H1 (cell line): ENCODE results near the gene ABHD2. TPM values are rescaled to one million over a fixed set of nuclear protein-coding genes. Genes with fewer than 3 reads are reported as not detected.

Experiments
- BCL11A ChIP-seq, 2 experiments: IDR thresholded peaks; one replicate each; pipeline ENCODE4 v1.6.1; 2011; ENCODE audit warnings: low read depth in 2 of 2, low read length in 2 of 2, mild to moderate bottlenecking in 2 of 2
- CREB1 ChIP-seq: IDR thresholded peaks from 2 replicates; pipeline ENCODE4 v1.6.1; 2012; ENCODE audit warnings: inconsistent platforms
- EZH2 ChIP-seq: fragments of 200-600 bp; sonication (generic); IDR thresholded peaks from 2 replicates; pipeline ENCODE4 v1.7.1; 2012; ENCODE audit warnings: low read depth, mild to moderate bottlenecking, moderate library complexity, low read length, inconsistent platforms; ENCODE audit not compliant: severe bottlenecking
- MAFK ChIP-seq: IDR thresholded peaks from 2 replicates; pipeline ENCODE4 v1.6.1; 2012; ENCODE audit warnings: low read depth, mild to moderate bottlenecking, improper control_type of control experiment, low read length
- RAD21 ChIP-seq, 2 experiments: IDR thresholded peaks in 1 of 2; conservative IDR thresholded peaks in 1 of 2; 2 replicates each; pipeline ENCODE4 v1.6.1; 2011; ENCODE audit warnings: low read depth in 2 of 2, low read length in 2 of 2, improper control_type of control experiment in 1 of 2, inconsistent platforms in 1 of 2, mild to moderate bottlenecking in 1 of 2, moderate library complexity in 1 of 2
- RFX5 ChIP-seq: IDR thresholded peaks from 2 replicates; pipeline ENCODE4 v1.6.1; 2011; ENCODE audit warnings: low read depth, low read length, improper control_type of control experiment, borderline replicate concordance
- TEAD4 ChIP-seq: IDR thresholded peaks from 2 replicates; pipeline ENCODE4 v1.6.1; 2012; ENCODE audit warnings: low read depth, low read length, inconsistent platforms, mixed read lengths
- polyA plus RNA-seq, 7 experiments: library from polyadenylated mRNA; depleted of rRNA in 3 of 7; stranded (reverse) in 5 of 7; unstranded in 2 of 7; fragments of >200 nt in 5 of 7; fragments of 200-250 nt in 2 of 7; gene quantifications; 1 replicate in 5 of 7; 2 replicates in 1 of 7; 4 replicates in 1 of 7; pipeline versions ENCODE4 v1.2.1 to v1.2.3, GENCODE V29; 2011 to 2013; ENCODE audit warnings: missing spikeins in 2 of 7, mixed read lengths in 2 of 7
- total RNA-seq: library from RNA; stranded (reverse); fragmentation: NEBNext Ultra II Directional; extraction: Animal tissue kit (Norgen Biotek cat#: 25700); gene quantifications from 2 replicates; pipeline ENCODE4 v1.2.1, GENCODE V29; 2021

ABHD2 gene
- total and polyA plus RNA-seq, 2 of the 8 experiments (the other 6 are each of a cell fraction or from before 2014, with no cell fraction given) = 9.1 to 23.7 TPM

DNA sequence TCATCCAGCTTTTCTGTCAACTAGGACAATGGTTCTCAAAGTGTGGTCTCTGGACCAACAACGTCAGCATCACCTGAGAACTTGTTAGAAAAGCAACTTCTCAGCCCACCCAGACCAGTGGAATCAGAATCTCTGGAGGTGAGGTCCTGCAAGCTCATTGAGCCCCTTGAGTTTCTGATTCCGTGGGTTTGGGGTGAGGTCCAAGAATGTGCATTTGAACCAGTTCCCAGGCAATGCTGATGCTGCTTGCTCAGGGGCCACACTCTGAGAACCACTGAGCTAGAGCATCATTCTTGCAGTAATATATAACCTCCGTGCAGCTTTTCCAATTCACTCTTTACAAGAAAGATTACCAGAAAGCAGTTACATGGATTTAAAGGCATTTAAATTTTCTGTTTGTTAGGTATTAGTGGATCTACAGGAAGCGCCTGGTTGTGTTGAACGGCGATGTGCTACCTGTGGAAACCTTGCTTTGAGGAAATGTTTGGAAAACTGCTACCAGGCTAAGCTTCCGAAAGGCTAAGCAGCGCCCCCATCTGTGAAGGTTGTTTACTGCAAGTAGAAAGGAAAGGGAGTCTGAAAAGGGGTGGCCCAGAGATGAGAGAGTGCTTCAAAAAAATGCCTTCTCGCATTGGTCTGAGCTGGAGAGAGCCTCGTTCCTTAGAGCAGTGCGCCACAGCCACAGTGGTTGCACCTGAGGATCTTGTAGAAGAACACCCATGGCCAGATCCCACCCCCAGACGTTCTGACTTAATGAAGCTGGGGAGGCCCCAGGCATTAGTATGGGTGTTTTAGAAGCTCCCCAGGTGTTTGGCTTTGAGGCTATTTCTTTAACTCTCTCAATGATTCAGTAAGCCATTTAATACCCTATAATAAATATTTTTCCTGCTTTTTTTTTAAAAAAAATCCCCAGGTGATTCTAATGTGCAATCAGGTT is 83.1 kb downstream of the ABHD2 start (continued):
- TF ChIP-seq RFX5 (no peak), RAD21 (IDR thresholded peaks at IDR 0.05 in 1 of 2, conservative IDR thresholded peaks at IDR 0.05 in 1 of 2; ENCODE audit: low read depth in 2 of 2, low read length in 2 of 2) (peak; percentile 79 to 87), TEAD4 (no peak), CREB1 (no peak), MAFK (no peak), BCL11A (IDR thresholded peaks at IDR 0.05; ENCODE audit: low read depth in 2 of 2, low read length in 2 of 2) (no peak), EZH2 (no peak)
